HG03196 (cell line): ENCODE measurements around the gene CHCHD6.

Experiments used
- ATAC-seq: cut with Tn5 transposase; IDR thresholded peaks from one replicate; pipeline ENCODE4 v1.9.1; 2021; ENCODE audit not compliant: unreplicated experiment

Gene CHCHD6

DNA sequence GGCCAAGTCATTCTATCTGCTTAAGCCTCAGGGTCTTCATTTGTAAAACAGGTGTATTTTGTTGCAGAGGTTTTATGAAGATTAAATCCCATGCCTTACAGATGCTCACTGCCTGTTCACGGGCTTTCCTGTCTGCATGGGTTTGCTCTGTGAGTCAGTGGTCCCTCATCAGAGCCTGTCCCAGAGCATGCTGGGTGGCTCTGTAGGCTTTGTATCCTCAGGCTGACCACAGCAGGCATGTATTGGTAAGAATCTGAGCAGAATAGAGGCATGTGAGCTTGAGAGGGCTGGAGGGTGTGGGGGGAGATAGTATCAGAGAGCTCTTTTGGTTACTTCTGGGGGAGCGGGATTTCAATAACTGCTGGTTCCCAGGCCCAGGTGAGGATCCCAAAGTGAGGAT, 233.5 kb downstream of the CHCHD6 start:
- no peak for ATAC-seq

DNA sequence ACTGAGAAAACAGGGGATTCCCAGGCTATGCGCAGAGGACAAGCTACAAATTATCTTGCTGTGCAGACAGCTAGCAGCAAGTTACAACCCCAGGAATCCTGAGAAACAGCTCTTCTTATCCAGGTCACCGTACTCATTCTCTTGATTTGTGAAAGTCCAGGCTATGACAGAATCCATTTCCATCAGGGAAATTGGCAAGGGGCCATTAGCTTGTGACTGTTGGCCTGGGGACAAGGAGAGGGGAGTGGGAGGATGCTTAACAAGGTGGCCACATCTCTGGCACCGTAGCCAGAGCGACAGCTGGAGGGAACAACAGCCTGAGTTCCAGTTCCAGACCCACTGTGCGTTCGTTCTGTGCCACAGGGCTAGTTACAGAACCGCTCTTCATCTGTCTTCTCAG, 233.9 kb downstream of the CHCHD6 start:
- no peak for ATAC-seq

DNA sequence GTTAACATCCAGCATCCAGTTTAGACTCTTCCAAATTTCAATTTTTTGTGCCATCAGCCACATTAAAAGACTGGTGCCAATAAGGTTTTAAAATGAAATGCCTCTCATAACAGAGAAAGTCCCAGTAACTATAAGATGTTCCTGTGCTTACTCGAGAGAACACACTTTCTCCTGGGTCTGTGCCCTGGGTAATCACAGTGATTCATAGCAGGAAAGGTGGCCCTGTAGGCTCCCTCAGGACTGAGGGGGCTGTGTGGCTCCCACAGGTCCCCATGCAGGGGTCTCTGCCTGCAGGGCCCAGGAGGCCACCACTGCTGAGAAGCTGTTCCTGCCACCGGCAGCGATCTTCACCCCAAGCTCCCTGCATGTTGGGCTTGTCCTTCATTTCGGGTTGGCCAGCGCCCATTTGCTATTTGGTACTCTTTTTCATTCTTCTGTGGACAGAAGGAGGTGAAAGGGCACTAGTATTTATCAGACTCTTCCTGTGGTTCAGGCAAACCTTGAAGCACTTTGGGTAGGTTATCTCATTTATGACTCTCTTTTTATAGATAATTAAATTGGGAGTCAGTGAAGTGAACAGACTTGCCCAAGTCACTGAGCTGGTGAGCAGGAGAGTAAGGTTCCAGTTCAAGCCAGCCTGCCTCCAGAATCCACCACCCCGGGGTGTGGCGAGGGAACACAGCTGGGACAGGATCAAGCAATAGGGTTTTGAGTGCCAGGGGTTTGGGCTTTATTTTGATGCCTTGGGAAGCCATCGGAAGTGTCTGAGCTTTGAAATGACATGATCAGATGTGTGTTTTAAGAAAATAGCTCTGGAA, 234.7 kb downstream of the CHCHD6 start:
- ATAC-seq = no peak

DNA sequence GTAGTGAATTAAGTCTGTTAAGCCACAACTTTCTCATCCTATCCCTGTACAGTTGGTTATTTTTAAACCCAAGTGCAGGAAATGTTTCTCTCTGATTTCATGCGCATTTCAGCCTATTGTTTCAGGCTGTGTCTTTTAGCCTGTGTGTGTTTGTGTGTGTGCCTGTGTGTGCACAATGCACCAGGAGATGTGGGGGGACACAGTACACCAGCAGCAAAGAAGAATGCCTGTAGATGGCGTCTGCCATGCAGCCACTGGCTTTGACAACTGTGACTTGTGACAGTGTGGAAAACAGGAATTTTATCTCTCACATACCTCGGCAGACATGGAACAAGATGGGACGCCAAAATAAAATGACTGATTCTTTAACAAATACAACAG, 235.3 kb downstream of the CHCHD6 start:
- ATAC-seq = no peak

DNA sequence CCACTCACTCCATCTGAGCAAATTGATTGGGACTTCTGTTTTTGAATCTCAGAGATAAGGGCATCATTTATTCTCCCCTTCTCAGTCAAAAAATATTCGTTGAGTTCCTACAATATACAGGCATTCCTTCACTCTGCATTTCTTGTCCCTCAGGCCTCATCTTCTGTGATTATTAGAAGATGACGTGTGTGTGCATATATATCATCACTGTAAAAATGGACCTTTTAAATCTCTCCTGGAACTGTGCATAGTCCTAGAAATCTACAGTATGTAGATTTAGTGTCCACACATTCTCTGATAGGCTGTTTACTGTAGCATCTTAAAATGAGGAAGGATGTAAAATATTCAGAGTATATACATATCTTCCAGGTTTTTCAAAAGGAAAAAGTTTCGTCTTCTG, 235.7 kb downstream of the CHCHD6 start:
- ATAC-seq = no peak

DNA sequence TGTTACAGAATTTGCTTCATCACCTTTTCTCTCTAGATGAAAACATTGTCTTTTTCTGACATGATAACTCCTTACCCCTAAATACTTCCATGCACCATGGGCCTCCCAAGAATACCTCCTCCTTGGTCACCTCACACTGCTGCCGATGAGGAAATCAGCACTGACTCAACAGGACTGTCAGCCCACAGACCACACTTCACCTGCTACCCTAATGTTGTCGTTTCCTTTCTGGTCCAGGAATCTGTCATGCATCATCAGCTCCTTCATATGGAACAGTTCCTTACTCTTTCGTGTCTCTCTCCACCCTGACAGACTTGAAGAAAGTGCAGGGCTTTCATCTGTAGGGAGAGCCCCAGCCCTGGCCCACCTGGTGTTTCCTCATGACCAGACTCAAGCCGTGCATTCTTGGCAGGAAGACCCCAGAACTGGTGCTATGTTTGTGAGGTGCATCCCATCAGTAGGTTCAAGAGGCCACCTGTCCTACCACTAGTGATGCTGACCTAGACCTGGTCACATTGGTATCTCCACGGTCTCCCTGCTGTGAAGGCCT, 237.8 kb downstream of the CHCHD6 start:
- ATAC-seq = no peak

DNA sequence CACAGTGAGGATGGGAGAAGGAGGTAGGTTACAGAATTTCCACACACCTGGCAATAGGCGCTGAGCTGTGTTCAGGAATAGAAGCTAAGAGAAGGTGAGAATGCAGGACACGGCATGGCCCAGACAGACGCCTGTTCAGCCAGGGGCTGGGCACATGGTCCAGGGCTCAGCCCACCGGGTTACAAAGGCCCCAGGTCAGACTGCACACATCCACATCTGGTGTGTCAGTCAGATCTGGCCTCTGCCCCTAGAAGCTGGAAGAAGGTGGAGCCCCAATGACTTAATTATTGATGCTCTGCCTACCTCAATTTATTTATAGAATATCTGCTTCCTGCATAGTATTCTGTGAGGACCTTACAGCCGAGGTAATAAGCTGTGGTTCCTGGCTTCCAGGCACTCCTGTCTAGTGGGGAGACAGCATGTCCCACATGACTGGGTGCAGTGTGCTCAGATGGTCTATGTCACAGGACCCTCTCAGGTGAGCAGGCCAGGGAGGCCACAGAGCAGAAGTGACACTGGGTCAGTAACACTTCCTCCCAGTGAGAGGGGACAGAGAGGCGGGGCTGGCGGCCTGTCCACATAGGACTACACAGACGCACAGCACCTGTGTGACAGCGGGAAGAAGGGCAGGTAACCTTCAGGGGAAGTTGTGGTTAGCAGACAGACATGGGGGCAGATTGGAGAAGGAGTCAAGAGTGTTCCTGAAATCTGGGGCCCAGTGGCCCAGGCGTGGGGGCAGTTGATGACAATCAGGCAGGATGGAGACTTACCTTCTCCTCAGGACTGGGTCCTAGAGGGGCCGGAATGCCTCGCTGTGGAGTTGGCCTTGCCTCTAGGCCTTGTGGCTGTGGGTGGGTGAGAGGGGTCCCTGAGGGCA, 240.3 kb downstream of the CHCHD6 start:
- no peak for ATAC-seq

DNA sequence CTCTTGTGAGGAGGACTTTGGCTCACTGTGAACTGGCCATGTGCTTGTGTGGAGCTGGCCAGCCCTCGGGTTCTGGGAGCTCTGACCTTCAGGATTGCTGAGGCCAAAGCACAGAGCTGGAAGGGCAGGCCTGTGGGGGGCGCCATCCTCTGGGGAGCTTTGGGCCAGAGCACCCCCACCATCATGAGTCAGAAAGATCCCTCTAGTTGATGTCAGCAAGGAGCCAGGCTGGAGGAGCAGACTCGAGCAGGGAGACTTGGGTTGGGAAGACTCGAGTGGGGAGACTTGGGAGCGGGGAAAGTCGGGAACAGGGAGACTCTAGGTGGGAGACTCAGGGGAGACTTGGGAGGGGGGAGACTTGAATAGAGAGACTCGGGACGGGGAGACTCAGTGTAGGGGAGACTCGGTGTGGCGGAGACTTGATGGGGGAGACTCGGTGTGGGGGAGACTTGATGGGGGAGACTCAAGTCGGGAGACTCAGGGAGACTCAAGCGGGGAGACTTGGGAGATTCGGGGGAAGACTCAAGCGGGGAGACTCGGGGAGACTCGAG, 241.2 kb downstream of the CHCHD6 start:
- ATAC-seq = no peak

DNA sequence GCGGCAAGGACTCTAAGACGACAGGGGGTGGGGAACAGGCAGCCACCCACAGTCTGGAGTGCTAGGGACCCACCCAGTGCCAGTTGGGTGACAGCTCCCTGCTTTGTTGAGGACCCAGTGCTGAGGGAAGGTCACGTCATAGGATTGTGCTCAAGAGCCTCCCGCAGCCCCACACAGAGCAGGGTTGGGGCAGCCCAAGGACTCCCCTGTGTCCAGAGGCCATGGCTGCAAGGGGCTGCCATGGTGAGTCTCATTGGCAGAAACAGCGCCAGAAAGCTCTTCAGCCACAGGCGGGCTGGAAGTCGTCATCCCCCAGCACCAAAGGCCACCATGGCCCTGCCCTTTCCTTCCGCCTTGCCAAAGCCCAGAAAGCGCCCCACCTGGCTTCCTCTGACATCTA, 241.9 kb downstream of the CHCHD6 start:
- ATAC-seq = no peak

DNA sequence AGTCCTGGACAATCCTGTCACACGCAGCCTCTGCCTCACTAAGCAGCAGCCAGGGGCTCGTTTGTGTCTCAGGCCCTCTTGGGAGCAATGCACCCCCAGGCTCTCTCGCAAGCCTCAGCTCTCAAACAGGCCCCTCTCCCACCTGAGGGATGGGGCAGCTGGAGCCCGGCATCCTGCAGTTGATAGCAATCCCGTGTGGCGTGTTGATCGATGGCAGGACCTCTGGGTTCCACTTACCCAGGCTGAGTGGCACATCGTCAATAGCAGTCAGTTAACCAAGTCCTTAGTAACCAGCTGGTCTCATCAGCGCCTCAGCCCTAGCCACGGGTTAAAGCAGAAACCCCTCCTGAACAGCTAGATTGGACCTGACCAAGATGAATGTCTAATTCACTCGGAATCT, 242.4 kb downstream of the CHCHD6 start:
- ATAC-seq = no peak

DNA sequence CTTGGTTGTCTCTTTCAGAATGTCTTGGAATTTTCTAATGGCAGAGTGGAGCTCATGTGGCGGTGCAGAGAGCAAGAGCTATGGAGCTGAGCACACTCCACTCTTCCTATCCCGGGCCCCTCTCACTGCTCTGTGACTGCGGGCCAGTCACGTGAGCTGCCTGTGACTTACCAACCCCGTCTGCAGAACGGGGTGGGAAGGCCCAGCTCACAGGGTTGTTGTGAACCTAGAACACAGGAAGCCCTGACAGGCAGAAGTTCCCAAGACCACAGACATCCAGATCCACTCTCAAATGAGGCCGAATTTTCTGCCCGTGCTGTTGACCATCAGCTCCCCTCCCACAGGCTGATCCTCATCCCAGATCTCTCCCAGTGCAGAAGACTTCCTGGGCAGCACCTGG, 243.4 kb downstream of the CHCHD6 start:
- ATAC-seq = no peak

DNA sequence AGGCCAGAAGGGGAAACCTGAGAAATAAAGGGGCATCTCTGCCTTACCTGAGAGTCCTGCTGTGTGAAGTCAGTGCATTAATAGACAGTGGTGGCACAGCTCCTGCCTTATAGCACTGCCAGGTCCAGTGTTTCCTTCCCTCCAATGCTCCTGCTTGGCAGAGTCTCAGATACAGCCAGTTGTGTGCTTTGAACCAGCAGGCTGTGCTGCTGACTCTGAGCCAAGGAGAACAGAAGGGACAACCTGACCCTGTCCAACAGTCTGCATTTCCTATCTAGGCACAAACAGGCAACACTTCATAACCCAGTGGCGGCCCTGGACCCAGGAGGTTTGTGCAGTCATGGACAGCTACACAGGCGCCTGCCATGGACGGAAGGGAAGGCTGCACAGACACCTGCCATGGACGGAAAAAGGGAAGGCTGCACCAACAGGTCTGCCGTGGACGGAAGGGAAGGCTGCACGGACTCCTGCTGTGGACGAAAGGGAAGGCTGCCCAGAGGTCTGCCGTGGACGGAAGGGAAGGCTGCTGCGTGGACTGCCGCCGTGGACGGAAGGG, 245.0 kb downstream of the CHCHD6 start:
- ATAC-seq = no peak

DNA sequence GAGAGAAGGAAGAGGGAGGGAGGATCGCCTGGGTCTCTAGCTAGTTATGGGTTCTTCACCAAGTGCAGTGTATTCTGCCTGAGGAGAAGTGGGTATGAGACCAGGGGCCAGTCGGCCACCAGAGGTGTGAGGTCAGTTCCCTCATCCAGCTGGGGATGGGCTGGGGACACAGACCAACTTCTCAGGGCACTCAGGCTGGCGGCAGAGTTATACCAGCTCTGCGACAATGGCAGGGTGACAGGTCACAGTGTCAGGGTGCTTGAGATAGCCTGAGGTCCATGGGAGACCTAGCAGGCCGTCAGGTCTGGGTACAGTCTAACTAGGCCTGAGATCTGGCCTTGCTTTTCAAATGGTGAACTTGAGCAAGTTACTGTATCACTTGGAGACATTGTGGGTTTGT, 247.5 kb downstream of the CHCHD6 start:
- ATAC-seq = no peak

DNA sequence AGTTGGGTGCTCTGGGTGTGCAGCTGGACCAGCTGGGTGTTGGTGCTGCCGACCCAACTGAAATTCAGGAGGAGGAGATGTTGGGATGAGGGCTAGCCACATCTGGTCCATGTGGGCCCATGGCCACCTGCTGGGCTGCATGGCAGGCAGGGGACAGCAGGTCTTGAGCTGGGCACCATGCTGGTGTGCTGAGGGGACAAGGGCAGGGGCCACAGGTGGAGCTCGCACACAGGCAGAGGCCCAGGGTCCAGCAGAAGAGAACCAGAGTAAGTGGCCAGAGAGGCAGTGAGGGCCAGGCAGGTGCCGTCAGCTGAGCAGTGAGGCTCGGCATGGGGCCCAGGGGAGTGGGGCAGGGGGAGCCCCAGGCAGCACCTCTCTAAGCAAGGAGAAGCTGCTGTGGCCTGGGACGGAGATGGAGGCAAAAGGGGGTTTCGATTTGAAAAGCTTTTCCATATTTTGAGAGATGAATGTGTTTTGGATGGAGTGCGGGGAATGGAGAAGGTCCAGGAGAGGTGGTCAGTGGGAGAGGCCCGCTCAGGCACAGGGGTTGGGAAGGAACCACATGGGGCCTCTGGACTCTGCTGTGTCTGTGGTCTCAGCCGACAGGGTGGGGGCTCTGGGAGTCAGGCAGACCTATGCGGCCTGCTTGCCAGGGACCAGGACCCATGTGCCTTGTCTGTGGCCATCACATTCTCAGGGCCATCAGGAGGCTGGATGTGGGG, 248.4 kb downstream of the CHCHD6 start:
- no peak for ATAC-seq

DNA sequence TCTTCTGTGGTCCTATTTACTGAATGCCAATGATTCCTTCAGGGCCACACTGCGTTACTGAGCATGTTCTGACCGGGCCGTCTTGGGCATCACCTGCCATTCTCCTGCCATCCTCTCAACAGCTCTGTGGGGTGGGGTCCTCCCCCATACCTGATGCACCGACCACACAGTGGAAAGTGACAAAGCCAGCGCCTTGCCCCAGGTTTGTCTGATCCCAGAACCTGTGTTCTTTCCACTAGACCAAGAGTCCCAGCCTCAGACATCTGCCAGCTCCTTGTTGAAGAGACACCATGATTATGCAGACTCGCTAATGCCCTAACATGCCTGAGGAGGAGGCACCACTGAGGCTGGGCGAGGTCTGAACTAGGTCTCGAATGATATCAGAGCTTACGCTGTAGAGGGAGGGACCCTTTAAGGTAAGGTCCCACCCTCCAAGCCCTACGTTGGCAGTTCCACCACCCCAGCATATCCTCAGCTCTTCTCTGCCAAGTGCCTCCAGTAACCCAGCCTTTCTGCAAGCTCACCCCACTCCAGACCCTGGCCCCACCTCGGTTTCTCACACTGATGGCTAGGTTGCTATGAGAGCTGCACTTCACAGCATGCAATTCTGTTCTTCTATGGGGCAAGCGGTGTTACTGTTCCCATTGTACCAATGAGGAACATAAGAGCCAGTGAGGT, 249.1 kb downstream of the CHCHD6 start:
- ATAC-seq = no peak

DNA sequence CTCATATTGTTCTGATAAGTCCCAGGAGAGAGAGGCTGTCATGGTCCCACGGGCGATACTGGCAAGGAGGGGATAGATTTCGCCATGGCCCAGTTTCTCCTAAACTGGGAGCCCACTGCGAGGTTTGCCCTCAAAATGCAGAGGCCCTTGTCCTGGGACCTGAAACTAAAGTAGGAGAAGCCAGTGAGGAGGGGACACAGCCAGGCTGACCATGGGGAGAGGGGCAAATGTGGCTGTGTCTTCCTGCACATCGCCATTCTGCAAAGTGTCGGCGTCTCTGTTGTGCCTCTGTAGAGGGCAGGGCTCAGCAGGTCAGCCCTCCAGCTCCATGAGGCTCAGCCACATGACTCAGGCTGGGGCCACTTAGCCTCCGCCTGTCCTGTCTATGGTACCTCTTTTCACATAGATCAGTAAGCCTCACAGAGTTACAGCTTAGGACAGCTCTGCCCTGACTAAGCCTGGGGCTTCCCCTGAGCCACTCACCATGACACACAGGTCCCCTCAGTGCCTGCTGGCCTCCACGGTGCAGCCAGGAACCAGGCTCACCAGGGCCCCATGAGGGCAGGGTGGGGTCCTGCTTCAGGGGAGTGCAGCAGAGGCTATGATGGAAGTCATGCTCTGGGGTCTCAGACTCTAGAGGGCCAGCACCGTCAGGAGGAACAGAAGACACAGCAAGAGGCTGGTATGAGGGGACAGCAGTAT, 250.3 kb downstream of the CHCHD6 start:
- ATAC-seq = peak; percentile 71

DNA sequence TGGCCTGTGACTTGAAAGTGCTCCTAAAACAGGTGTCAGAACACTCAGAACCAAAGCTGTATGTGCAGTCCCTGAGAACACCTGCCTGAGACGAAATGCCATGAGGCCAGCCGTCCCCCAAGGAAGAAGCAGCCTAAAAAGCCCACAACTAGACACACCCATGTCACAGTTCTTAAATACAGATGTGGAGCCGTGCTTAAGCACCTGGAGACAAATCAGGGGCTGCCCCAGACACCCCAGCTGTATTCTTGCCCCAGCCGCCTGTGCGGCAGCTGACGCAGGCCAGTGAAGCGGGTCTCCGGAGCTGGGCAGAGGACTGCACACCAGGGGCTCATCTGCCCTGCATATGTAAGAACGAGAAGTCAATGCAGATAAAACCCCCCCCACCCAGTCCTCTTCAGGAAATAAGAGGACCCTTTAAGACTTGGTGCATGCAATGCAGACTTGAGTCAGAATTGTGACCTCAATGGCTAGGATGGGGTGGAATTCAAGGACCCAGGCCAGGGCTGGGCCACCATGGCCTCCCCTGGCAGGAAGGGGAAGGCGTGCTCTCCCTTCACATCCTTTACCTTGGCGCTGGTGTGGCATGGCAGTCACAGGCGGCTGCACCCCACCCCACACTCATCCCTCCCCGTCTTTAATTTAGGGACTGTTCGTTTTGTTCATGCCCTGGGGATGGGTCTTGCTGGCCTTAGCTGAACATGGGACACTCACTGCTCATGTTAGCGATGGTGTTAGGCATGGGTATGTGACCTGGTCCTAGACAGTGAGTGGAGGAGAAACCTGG, 251.2 kb downstream of the CHCHD6 start:
- peak; percentile 66 for ATAC-seq

DNA sequence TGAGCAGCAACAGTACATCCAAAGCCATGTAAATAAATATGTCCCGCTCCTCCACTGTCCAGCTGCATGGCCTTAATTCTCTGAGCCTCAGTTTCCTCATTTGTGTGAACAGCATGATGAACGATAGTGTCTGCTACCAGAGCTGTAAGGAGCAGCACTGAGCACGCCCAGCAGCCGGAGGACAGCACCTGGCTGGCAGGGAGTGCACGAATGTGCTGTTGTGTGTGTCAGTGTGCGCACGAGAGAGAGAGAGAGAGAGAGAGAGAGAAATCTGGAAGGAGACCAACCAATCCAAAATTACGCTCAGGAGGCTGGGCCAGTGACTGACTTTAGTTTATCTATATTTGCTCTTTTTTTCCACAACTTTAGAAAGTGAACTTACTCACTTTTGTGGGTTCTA, 252.3 kb downstream of the CHCHD6 start:
- ATAC-seq = no peak
